WERI-Rb-1 (cell line): ENCODE measurements around the gene OSGIN1.

Source experiments
- DNase-seq: peaks from one replicate; pipeline ENCODE4 v3.0.0-alpha.2; 2020
- H3K27ac ChIP-seq: fragments of 250-450 bp; sonication (Bioruptor Pico); 2 replicates; pipeline ENCODE4 v1.5.1; 2020; ENCODE audit warnings: mild to moderate bottlenecking, moderate library complexity
- H3K27me3 ChIP-seq: fragments of 250-450 bp; sonication (Bioruptor Pico); 2 replicates; pipeline ENCODE4 v1.5.1; 2021; ENCODE audit warnings: mild to moderate bottlenecking, low read depth, moderate library complexity; ENCODE audit not compliant: insufficient read depth, severe bottlenecking
- H3K36me3 ChIP-seq: fragments of 250-450 bp; sonication (Bioruptor Pico); 2 replicates; pipeline ENCODE4 v1.5.1; 2020; ENCODE audit warnings: mild to moderate bottlenecking, moderate library complexity
- H3K4me3 ChIP-seq: 2 replicates; pipeline ENCODE4 v1.5.1; 2011; ENCODE audit warnings: low read depth, mild to moderate bottlenecking, control low read depth, low read length
- H3K9me3 ChIP-seq: fragments of 250-450 bp; sonication (Bioruptor Pico); 2 replicates; pipeline ENCODE4 v1.5.1; 2021; ENCODE audit warnings: mild to moderate bottlenecking, moderate library complexity; ENCODE audit not compliant: severe bottlenecking
- TF ChIP-seq, protein P1 (sequence below): IDR thresholded peaks from 2 replicates; pipeline ENCODE4 v1.5.1; 2011; ENCODE audit warnings: low read depth, mild to moderate bottlenecking, control low read depth, inconsistent platforms, low read length

OSGIN1 gene

DNA sequence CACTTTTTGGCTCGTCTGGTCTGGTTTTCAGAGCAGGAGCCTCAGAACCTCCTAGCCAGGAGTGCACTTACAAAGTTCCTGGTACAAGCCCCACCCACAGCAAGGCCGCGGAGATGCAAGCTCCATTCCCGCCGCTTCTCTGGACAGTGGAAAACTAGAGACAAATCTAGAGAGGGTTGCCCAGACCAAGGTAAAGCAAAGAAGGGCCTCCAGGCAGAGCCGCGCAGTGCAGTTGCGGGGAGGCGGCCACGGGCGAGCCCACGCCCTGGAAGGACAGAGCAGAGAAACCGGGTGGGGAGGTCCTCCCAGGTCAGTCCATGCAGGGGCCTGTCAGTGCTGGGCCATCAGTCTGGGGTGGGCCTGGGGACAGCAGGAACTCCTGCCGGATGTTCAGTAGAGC, 11.0 kb upstream of the OSGIN1 start:
- Histone ChIP-seq H3K36me3 (no peaks in the 10 kb centered on the region), H3K4me3 (no peak overlapping the region), H3K9me3 (no peaks in the 10 kb centered on the region), H3K27me3 (no peaks in the 10 kb centered on the region), H3K27ac (no peak overlapping the region)
- no peak for DNase-seq
- TF ChIP-seq, protein P1, sequence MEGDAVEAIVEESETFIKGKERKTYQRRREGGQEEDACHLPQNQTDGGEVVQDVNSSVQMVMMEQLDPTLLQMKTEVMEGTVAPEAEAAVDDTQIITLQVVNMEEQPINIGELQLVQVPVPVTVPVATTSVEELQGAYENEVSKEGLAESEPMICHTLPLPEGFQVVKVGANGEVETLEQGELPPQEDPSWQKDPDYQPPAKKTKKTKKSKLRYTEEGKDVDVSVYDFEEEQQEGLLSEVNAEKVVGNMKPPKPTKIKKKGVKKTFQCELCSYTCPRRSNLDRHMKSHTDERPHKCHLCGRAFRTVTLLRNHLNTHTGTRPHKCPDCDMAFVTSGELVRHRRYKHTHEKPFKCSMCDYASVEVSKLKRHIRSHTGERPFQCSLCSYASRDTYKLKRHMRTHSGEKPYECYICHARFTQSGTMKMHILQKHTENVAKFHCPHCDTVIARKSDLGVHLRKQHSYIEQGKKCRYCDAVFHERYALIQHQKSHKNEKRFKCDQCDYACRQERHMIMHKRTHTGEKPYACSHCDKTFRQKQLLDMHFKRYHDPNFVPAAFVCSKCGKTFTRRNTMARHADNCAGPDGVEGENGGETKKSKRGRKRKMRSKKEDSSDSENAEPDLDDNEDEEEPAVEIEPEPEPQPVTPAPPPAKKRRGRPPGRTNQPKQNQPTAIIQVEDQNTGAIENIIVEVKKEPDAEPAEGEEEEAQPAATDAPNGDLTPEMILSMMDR, result no peak

DNA sequence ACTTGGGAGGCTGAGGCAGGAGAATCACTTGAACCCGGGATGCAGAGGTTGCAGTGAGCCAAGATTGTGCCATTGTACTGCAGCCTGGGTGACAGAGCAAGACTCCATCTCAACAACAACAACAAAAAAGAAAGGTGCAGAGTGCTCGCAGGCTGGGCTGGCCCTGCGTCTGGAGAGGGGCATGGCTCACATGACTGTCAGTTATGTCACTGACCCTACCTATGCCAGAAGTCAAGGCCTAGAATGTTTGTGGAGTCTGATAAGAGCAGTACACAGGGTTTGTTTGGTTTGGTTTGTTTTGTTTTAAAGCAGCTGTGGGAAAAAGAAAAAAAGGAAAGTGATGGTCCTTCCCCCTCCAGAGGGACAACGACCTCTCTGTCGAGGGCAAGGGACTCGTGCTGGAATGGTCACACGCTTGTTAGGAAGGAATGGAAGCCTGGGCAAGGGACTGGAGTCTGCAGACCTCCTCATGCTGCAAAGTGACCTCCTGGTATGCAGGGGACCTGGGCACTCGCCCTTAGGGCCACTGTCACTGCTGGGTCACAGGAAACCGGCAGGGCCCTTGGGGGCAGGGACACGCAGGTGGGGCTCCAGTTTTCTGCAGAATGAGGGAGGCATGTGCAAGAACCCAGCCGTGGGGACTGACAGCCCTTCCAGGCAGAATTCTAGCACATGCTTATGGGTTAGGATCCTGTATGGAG, 10.1 kb upstream of the OSGIN1 start:
- Histone ChIP-seq H3K27ac (no peak overlapping the region), H3K4me3 (no peak overlapping the region), H3K36me3 (no peaks in the 10 kb centered on the region), H3K27me3 (no peaks in the 10 kb centered on the region), H3K9me3 (no peaks in the 10 kb centered on the region)
- DNase-seq, result no peak
- TF ChIP-seq, protein P1, result no peak

DNA sequence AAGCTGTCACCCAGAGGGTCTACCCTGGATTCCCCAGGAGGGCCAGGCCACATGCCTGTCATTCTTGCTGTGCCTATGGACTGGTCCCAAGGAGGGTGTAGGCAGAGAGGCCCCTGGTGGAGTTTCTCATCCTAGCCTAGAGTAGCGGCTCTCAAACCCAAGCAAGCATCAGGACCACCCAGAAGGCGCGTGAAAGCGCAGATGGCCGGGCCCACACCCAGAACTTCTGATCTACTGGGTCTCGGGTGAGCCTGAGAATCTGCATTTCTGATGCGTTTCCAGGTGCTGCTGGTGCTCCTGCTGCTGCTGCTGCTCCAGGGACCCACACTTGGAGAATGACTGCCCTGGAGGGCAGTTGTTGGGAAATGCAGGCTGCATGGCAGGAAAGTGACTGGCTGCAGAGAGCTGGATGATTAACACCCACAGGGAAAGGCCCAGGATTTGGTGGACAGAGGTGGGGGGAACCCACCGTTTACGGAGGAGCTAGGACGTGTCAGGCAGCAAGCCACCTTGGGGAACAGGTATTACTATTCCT, 9.5 kb upstream of the OSGIN1 start:
- Histone ChIP-seq H3K9me3 (no peaks in the 10 kb centered on the region), H3K27me3 (no peaks in the 10 kb centered on the region), H3K4me3 (no peak overlapping the region), H3K36me3 (no peaks in the 10 kb centered on the region), H3K27ac (no peak overlapping the region)
- TF ChIP-seq, protein P1, result no peak
- DNase-seq, result no peak

DNA sequence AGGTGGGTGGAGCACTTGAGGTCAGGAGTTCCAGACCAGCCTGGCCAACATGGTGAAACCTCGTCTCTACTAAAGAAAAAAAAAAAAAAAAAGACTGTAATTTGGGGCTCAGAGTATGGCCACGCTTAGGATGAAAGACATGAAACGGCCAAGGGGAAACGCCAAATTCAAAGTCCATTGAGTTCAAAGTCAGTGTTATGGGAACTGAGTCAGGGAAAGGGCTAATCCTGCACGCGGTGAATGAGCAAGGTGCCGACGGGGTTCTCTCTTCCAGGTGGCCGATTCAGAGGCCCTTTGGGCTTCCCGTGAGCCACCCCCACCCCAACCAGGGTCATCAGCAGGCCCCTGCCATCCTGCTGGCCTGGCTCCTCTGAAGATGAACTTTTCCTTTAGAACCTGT, 7.5 kb upstream of the OSGIN1 start:
- Histone ChIP-seq H3K36me3 (no peaks in the 10 kb centered on the region), H3K27me3 (no peaks in the 10 kb centered on the region), H3K27ac (no peak overlapping the region), H3K4me3 (no peak overlapping the region), H3K9me3 (no peaks in the 10 kb centered on the region)
- DNase-seq, result no peak
- TF ChIP-seq, protein P1, result no peak

DNA sequence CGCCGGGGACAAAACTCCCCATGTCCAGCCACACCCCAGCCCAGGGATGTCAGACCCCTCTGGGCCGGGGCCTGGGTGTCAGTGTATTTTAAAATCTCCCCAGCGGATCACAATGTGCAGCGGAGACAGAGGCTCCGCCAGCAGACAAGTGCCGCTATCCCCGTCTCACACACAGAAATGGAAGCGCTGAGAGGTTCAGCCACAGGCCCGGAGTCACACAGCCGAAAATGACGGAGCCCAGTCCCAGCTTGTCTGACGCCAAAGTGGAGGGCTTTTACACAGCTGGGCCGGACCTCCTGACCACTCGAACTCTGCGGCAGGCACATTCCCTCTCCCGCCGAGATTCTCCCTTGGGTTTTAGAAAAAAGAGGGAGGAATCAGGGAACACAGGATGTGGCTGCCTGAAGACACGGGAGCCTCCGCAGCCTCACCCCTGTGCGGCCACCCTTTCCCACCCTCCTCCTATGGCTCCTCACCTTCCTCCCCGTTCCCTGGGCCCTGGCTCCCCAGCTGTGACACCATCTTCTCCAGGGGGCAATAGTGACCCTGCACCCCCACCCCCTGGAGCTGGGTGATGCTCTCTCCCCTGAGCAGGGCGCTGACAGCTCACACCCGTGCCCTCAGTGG, 6.8 kb upstream of the OSGIN1 start:
- Histone ChIP-seq H3K4me3 (no peak overlapping the region), H3K27me3 (no peaks in the 10 kb centered on the region), H3K27ac (no peak overlapping the region), H3K9me3 (no peaks in the 10 kb centered on the region), H3K36me3 (no peaks in the 10 kb centered on the region)
- TF ChIP-seq, protein P1, result no peak
- DNase-seq, result no peak
